Suppressor macrophage treated with lipopolysaccharide for 1 hour (primary cell): Measurements from ENCODE around the gene SPECC1.
A peak's percentile ranks its signal among the peaks of the same experiment; 100 is the strongest.
"Not testable (repeated sequence)": the region's sequence is repeated elsewhere in the genome, so short reads cannot be mapped to it uniquely, and the experiment has no call there.

Experiments
- DNase-seq, 3 donors: peaks; one replicate each; pipeline ENCODE4 v3.0.0-alpha.2; 2020 to 2022

SPECC1 gene

DNA sequence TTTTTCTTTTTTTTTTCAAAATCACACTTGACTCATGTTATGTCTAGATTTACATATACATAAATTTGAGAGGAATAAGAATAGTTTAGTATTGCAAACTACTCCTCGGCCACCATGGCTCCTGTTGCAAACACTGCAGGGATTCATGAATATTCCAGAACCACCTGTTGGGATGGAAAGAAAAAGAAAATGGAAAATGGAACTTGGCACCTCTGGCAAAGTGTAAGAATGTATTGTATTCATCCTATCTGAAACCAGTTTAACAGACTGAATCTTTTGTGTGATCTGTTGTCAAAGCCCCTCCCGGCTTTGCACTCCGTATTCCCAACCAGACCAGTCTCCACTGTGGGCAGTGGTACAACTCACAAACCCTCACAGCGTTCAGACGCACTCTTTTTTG lies 124.4 kb downstream of the SPECC1 start:
- no peak for DNase-seq

DNA sequence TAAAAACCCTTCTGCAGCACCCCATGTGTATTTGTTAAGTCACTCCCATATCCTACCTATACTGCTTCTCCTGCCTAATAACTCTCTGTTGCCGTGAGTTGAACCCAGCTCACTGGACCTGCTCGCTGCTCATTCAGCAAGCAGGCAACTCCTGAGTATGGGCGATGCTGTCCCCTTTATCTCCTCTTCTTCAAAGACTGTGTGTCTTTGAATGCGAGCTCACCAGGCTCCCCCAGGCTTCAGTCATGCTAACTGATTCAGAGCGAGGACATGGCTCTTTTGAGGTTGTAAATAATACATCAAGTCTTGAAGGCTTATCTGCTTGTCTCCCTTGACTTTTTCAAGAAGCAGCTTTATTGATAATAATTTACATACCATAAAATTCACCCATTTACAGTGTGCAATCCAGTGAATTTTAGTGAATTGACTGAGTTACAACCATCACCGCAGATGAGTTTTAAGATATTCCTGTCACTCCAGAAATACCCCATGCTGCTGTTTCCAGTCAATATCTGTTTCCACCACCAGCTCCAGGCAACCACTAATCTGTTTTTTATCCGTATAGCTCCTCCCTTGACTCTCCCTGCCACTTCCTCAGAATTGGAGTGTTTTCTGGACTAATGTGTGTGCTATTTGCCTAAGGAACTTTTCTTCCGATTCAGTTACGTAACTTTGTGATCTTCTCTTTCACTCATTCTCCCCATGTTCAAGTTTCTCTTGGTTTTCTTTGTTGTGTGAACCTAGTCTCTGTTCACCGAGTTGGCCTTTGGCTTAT lies 132.2 kb downstream of the SPECC1 start:
- no peak for DNase-seq

DNA sequence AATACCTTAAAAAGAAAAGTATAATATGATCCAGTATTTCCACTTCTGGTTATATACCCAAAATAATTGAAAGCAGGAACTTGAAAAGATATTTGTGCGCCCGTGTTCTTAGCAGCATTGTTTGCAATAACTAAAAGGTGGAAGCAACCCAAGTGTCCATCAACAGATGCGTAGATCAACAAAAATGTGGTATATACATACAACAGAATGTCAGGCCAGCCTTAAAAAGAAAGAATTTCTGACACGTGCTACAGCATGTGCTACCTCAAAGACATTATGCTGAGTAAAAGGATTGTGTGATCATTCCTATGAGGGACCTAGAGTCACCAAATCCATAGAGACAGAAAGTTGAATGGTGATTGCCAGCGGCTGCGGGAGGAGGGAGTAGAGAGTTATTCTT lies 133.1 kb downstream of the SPECC1 start:
- no peak for DNase-seq

DNA sequence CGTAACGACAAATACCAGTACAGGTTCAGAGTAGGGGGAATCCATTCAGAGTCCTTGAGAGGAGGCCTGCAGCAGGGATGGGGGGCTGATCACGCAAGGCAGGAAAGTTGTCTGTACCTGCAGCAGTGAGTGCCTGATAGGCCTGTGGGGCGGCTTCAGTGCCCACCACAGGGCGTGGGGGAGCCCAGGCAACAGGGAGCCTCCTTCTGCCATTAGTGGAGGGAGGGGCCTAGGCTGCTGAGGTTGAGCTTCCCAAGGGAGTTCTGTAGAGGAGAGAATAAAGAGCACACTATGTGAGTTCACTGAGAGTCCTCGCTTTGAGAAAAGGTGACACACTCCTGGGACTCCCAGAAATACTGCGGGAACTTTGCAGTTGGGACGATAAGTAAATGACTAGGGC lies 134.6 kb downstream of the SPECC1 start:
- no peak for DNase-seq

DNA sequence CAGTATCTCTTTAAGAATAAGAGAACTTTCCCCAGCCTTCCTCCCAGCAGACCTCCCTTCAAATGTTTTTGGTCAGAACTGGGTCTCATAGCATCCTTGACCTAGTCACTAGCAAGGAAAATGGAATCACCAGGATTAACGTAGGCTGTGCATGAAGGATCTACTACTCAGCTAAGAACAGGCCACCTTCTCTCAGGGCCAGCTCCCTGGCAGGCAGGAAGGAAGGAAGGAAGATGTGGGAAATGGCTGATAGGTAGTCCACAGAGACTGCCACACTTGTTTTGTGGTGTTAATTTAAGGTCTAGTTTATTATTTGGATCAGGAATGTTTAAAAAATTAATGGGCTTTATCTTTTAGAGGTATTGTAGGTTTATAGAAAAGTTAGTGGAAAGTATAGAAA lies 136.4 kb downstream of the SPECC1 start:
- no peak for DNase-seq

DNA sequence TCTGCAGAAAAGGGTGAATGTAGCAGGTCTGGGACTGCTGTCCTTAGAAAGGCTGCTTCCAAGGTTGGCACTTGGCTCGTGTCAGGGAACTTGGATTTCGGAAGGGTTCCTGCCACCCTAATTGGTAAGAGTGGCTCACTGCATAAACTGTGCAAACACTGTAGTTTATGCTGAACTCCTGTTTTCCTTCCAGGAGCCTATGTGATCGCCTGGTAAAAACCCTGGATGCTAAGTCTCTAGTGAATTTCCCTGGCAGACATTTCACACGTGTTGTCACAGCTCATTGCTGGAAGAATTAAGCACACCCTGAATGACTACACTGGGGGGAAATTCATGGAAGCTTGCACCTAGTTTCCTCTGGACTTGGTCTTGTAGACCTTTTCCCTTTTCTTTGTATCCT lies 140.1 kb downstream of the SPECC1 start:
- no peak for DNase-seq

DNA sequence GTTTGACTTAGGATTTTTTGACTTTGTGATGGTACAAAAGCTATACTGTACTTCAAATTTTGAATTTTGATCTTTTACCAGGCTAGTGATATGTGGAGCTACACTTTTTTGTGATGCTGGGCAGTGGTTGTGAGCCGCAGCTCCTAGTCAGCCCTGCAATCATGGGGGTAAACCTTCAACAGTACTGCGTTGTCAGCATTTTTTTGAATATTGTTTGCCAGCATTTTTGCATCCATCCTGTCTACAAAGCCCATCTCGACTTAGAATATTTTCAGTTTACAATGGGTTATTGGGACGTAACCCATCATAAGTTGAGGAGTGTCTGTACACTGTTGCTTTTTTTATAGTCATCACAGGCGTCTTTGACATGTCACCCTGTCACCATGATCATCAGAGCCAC lies 142.0 kb downstream of the SPECC1 start:
- DNase-seq = no peak

DNA sequence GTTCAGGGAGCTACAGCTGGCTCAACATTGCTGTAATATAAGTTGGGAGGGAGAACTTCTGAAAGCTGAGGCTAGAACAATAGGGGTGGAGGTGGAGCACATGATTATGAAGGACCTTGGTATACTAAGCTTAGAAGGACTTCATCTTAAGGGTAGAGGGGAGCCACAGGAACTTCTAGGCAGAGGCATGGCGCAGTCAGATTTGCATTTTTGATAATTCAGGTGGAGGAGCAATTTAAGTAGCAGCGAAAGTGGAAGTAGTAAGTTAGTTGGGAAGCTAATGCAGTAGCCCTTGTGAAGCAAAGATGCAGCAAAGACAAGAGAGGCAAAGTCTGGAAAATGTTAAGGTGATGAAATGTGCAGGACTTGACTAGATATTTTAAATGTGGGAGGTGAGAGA lies 144.1 kb downstream of the SPECC1 start:
- DNase-seq = no peak

DNA sequence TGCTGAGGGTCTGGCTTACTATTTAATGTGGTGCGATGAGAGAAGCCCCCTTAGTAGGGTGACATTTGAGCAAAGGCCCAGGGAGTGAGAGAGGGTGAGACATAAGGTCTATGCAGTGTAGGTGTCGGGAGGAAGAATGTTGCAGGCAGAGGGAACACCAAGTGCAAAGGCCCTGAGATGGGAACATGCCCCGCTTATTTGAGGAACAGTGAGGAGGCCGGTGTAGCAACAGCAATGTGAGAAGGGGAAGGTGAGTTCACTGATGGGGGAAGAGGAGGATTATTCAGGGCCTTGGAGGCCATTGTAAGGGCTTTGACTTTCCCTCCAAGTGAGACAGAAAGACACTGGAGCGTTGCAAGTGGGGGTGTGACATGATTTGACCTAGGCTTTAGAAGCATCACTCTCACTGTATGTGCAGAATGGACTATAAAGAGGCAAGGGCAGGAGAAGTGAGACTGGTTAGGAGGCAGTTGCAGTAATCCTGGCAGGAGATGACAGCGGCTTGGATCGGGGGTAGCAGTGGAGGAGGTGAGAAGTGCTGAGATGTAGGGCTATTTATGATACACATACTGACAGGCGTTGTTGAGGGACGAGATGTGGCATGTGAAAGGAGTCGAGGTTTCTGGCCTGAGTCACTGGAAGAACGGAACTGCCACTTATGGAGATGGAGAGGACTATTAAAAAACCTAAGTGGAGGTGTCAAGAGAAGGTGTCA lies 145.3 kb downstream of the SPECC1 start:
- DNase-seq = no peak

DNA sequence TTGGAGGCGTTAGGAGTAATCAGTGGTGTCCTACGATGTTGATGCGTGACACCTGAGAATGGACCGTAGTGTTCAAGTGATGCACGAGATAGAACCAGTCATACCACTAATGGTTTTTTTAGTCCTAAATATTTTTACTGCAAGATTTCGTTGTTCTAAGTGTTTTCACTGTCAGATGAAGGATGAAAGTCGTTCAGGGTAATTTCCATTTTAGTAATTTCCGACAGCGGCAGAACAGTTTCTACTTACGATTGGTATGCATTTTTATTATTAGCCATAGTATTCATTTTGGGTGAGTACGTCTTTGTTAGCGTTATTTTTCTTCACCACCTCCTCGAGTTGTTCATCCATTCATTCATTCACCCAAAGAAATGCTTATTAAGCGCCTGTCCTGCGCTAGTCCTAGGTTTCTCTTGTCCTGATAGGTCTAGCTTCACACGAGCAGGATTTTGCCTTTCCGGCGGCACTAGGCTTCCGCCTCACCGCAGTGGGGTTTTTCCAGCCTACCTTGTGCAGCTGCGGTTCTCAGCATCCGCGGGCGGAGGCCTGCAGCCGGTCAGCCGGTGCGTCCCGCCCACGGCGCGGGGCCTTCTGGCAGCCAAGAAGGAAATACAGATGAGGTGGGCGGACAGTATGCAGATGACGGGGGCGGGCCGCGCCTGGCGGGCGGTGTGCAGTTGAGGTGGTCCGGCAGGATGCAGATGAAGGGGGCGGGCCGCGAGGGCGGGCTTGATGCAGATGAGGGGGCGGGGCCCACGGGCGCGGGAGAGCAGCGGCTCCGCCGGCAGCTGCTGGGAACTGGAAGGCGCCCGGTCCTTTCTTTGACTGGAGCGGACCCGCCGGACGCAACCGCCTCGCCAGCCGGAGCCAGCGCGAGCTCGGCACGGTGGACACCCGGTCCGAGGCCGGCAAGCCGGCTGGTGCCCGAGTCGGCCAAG lies 146.4 kb downstream of the SPECC1 start:
- peak; percentile 93 to 97 (median 95) for DNase-seq

DNA sequence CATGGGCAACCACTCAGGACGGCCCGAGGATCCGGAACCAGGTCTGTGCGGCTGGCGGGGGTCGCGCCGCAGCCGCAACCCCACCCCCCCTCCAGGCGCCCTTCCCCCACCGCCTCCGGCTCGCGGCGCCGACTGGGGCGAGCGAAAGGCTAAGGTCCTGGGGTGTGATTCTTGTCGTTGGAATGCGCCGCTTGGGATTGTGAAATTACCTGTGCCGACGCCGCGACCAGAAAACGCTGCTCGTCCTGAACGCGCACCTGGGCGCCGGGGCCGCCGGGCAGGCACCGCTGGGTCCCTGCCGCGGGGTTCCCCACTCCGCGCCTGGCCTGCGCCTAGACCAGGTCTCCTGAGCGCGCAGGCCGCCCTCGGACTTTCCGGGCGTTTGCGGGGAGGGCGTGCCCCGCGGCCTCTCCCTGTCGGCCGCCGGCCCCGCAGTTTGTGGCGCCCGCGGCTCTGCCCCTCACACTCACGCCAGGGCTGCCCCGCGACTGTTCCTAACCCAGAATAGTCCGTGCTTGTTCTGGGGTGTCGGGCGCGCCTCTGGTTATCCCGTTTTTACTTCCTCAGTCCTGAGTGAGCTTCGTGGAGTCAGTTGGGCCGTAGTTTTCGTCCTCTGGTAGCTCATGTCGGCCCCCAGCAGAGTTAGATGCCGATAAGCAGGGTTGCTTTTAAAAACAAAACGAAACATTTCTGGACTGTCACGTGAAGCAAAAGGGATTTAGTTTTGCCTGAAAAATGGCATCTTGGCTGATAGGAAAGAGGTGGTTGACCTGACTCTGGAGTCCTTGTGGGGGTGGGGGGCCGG lies 147.2 kb downstream of the SPECC1 start:
- peak; percentile 44 to 75 (median 53) for DNase-seq

DNA sequence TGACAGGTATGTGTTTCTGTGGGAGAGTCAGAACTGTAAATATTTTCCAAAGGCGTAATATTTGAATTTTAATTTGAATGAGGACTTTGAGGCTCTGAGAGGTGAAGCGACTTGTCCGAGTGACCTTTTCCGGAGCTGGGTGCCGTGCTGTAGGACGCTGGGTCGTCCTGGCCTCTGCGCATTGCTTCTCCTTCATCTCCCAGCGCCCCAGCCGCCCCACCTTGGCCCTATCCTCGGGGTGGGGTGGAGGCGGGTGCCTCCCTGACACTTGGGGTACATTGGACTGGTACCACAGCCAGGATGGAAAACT lies 147.8 kb downstream of the SPECC1 start:
- DNase-seq = no peak

DNA sequence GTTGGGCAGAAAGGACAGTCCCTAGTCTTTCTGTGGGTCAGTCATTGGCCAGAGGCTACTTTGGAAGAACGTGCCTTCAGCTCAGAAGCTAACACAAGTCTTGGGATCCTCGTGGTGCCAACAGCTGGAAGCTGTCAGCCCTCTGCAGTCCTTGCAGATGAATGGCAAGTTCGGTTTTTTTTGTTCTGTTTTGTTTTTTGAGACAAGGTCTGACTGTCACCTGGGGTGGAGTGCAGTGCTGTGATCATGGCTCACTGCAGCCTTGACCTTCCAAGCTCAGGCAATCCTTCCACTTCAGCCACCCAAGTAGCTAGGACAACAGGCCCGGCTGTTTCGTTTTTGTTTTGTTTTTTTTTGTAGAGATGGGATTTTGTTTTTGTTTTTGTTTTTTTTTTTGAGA lies 149.4 kb downstream of the SPECC1 start:
- DNase-seq = no peak

DNA sequence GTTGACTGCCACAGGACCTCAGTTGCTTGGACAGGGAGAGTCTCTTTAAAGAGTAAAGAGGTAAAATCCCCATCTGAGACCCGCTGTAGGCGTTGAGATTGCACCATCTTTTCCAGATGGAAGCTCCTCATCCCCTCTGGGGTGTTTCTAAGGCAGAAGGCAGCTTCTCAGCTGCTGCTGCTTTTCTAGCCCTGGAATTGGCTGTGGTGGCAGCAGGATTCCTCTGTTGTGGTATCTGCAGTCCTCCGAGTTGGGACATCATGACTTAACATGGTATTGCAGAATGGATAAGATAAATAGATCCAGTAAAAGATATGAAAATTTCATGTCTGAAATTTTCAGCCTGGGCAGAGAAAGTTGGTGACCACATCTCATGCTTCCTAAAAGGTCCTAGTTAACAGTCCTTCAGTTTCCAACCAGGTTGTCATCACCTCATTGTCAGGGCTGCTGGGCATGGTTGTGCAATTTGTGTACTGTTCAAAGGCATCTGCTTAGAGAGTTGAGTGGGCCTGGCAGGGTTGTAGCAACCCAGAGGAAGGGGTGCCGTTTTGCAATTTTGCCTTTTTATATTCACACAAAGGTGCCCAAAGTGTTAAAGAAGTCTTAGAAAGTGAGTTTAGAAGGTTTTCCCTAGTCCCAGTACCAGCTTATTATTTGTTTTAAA lies 150.4 kb downstream of the SPECC1 start:
- DNase-seq = peak in 1 of 3 donors; percentile 27

DNA sequence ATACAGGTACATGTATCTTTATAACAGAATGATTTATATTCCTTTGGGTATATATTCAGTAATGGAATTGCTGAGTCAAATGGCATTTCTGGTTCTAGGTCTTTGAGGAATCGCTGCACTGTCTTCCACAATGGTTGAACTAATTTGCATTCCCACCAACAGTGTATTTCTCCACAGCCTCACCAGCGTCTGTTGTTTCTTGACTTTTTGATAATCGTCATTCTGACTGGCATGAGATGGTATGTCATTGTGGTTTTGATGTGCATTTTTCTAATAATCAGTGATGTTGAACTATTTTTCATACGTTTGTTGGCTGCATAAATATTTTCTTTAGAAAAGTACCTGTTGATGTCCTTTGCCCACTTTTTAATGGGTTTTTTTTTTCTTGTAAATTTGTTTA lies 156.4 kb downstream of the SPECC1 start:
- DNase-seq = not testable (repeated sequence)

DNA sequence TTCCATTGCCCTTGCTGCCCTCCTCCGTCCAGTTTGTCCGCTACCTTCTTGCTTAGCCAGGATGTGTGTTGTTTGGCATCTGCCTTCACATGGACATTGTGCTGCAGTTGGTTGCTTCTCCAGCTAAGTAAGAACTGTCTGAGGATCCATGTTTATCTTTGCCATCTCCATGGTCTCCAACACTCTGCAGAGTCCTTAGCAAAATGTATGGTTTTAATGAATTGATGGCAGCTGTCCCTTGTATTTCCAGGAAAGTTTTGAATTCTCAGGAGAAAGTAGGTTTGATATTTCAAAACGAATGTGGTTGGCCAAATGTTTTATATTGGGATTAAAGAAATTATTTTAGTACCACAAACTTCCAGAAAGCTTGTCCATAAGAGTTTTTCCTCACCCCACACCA lies 160.9 kb downstream of the SPECC1 start:
- no peak for DNase-seq

DNA sequence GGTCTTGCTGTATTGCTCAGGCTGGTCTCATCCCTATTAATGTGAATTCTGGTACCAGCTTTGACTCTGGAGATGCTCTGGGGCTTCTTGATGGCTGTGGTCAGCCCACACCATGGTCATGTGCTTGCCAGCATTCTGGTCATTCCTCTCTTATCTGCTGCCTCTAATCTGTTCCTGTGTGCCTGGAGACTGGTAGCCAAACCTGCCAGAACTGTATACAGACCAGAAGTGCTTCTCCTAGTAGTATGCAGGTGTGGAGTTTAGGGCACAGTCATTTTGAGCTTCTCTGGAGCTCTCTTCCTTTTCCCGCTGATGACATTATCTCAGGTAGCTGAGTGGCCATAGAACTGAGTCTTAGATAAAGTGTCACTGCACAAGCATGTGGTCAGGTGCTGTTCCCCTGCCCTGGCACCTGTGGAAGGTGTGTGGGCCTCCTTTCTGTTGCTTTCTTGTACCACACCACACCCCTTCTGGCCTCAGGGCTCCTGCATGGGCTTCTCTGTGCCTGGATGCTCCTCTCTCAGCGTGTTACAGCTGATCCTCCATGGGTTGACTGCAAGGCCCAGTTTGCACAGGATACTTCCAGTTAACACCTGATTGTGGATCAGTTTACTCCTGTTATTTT lies 162.7 kb downstream of the SPECC1 start:
- DNase-seq = no peak

DNA sequence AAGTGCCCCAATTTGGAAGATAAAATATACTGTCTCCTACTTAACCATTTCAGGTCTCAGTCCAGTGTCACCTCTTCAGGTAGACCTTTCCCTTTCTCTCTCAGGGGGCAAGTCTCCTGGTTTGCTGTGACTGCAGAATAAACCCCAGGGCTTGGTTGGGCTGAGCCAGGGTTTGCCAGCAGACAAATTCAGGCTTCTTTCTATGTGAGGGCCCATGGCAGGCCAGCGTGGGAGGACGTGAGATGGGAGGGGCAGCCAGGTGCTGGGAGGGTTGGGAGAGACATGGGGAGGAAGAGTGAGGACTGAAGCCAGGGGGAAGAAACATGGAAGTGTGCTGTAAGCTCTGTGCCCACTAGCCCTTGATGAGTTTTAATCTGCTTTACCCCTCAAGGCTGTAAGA lies 163.2 kb downstream of the SPECC1 start:
- no peak for DNase-seq

DNA sequence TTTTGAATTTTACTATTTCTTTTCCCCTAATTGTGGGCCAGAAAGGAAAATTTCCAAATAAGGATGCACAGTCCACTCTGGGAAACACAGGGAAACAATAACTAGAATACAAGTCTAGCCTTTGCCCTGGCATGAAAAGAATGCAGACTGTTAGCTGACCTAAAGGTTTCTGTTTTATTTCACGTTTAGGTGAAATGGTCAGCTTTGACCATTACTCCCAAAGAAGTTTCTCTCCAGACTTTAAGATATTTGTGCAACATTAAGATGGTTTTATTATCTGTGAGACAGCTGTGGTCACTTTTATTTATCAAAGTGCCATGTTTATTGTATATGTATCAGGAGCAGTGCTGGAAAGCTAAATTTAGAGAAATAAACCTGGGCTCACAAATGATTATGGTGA lies 163.9 kb downstream of the SPECC1 start:
- no peak for DNase-seq

DNA sequence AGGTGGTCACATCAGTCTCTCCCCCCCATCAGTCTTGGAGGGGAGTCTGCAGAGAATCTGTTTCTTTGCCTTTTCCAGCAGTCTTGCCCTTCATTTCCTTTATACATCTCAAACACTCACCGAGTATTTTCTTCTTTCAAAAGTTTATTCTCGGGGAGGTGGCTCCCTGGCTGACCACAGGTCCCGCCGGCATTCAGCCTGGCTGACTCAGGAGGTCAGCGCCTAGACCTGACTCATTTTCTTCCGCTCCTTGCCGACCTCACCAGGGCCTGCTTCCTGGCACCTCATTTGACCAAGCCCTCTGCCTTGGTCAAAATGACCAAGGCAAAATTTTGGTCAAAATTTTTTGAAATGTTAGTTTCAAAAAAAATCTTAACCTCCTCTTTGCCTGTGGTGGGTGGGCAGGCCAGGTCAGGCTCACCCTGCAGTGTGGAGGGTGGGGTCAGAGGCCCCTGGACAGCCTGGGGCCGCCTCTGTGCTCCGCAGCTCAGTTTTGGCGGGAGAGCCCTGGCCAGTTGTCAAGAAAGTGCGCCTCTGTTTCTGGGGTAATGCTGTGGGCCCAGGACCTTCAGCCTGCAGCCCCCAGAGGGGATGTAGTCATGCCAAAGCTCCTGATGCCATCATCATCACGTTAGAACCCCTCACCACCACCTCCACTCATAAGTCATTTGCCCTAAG lies 165.6 kb downstream of the SPECC1 start:
- no peak for DNase-seq

DNA sequence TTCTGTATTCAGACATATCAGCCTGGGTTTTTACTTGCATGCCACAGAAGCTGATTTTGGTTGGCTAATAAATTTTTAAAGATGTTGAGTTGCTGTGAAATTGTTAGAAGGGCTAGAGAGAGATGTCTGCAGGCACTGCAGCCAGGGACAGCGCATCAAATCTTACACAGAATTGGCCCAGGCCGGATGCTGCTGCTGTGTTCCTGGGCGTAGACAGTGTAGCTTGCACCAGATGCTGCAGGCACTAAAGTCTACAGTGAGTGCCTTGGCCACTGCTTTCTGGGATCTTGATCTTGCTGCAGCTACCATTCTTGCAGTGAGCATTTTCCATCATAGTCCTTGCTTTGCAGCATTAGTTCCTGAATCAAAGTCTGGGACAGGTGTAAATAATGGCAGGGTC lies 169.9 kb downstream of the SPECC1 start:
- DNase-seq = no peak
